OCI-LY7 (cell line): ENCODE measurements around the gene DKK3. TPM values are rescaled to one million over a fixed set of nuclear protein-coding genes. Genes with fewer than 3 reads are reported as not detected.

ENCODE experiments used
- BruUV-seq: library from RNA; stranded (reverse); fragments of 400-500 nt; replicated peaks from 2 replicates; lab custom pipeline; 2021; lab: Mats Ljungman, UMichigan
- CTCF ChIA-PET: fragments of 300-600 bp; sonication (Branson Sonifier 250); formaldehyde crosslinking; loops from one replicate; lab custom pipeline; 2022; ENCODE audit warnings: antibody characterized with exemption; ENCODE audit not compliant: unreplicated experiment; lab: Charles Lee
- POLR2A ChIA-PET: fragments of 300-600 bp; sonication (Branson Sonifier 250); formaldehyde crosslinking; loops from one replicate; lab custom pipeline; 2022; ENCODE audit warnings: antibody characterized with exemption; lab: Charles Lee
- DNase-seq: peaks from one replicate; pipeline ENCODE4 v3.0.0-alpha.2; 2015; ENCODE audit warnings: low spot score
- H2AFZ ChIP-seq: fragments of 200-600 bp; sonication (generic), shearing (Covaris generic); 2 replicates; pipeline ENCODE4 v1.6.1; 2014; ENCODE audit warnings: mild to moderate bottlenecking, antibody characterized with exemption, low read length, moderate library complexity
- H3K27ac ChIP-seq: fragments of 200-600 bp; sonication (generic); 2 replicates; pipeline ENCODE4 v1.5.1; 2014; ENCODE audit warnings: mixed run types, low read depth, mild to moderate bottlenecking, moderate library complexity, low read length, inconsistent platforms; ENCODE audit not compliant: poor library complexity, severe bottlenecking
- H3K36me3 ChIP-seq: fragments of 200-600 bp; sonication (generic); 2 replicates; pipeline ENCODE4 v1.6.1; 2014; ENCODE audit warnings: mild to moderate bottlenecking, antibody characterized with exemption, low read length, moderate library complexity, mixed read lengths; ENCODE audit not compliant: insufficient read depth
- H3K4me1 ChIP-seq: fragments of 200-600 bp; sonication (generic); 2 replicates; pipeline ENCODE4 v1.5.1; 2014; ENCODE audit warnings: mild to moderate bottlenecking, low read length; ENCODE audit not compliant: insufficient read depth, poor library complexity, severe bottlenecking
- H3K4me2 ChIP-seq: fragments of 200-600 bp; sonication (generic); 2 replicates; pipeline ENCODE4 v1.6.1; 2014; ENCODE audit warnings: mild to moderate bottlenecking, low read length
- H3K4me3 ChIP-seq: fragments of 200-600 bp; sonication (generic); 2 replicates; pipeline ENCODE4 v1.5.1; 2014; ENCODE audit warnings: mild to moderate bottlenecking, low read depth, low read length; ENCODE audit not compliant: poor library complexity, severe bottlenecking
- H3K79me2 ChIP-seq: fragments of 200-600 bp; sonication (generic); 2 replicates; pipeline ENCODE4 v1.6.1; 2016; ENCODE audit warnings: low read depth, mild to moderate bottlenecking, low read length, moderate library complexity, mixed read lengths; ENCODE audit not compliant: insufficient read depth
- H3K9me2 ChIP-seq: fragments of 200-600 bp; sonication (generic); 2 replicates; pipeline ENCODE4 v1.6.1; 2016; ENCODE audit warnings: mild to moderate bottlenecking, low read length, mixed read lengths; ENCODE audit not compliant: insufficient read depth
- H3K9me3 ChIP-seq: fragments of 200-600 bp; sonication (generic); 2 replicates; pipeline ENCODE4 v1.6.1; 2014; ENCODE audit warnings: mild to moderate bottlenecking, mixed run types, low read length, mixed read lengths
- H4K20me1 ChIP-seq: fragments of 200-600 bp; sonication (generic); 2 replicates; pipeline ENCODE4 v1.6.1; 2014; ENCODE audit warnings: mild to moderate bottlenecking, antibody characterized with exemption, low read length, moderate library complexity, mixed read lengths; ENCODE audit not compliant: insufficient read depth
- CTCF ChIP-seq: fragments of 200-600 bp; sonication (generic); conservative IDR thresholded peaks from 2 replicates; pipeline ENCODE4 v1.5.1; 2014; ENCODE audit warnings: mild to moderate bottlenecking, antibody characterized with exemption, low read length, moderate library complexity, mixed read lengths
- EZH2phosphoT487 ChIP-seq: fragments of 200-600 bp; sonication (generic); IDR thresholded peaks from 2 replicates; pipeline ENCODE4 v1.6.1; 2018; ENCODE audit warnings: low read depth, borderline replicate concordance, mild to moderate bottlenecking, mixed run types, antibody characterized with exemption, low read length, moderate library complexity, mixed read lengths
- intact Hi-C: fragments of 100-400 bp; cut with micrococcal nuclease; formaldehyde crosslinking; loops from one replicate; pipeline ENCODE4 v1.10.0; 2022; ENCODE audit not compliant: unreplicated experiment
- total RNA-seq, 2 experiments: library from RNA; depleted of rRNA in 1 of 2; stranded (reverse); fragments of >200 nt in 1 of 2; shearing (Covaris generic) in 1 of 2; gene quantifications; 2 replicates each; pipeline ENCODE4 v1.2.3, GENCODE V29; 2014 to 2022

DKK3 gene
- total RNA-seq, 2 experiments from 2014 or later: not detected

DNA sequence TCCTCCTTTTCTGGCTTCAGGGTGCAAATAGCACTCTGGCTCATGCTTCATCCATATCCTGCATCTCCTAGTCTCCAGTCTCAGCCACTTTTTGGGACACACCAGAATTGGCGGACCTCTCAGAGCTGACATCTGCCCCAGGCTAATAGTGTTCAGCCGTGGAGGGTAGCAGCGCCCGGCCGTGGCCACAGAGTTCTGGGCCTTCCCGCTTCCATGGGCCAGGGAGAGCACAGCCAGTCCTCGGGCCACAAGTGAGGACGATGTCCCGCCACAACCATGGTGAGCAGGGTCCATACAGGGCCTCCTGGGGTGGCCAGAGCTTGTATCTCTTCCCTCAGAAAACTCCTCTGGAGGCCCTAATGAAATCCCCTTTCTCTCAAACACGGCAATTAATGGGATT lies 26.0 kb downstream of the DKK3 start:
- no TSS peak for BruUV-seq
- H3K4me2 ChIP-seq: no peak overlapping the region
- no peak overlapping the region for H3K4me3 ChIP-seq
- POLR2A ChIA-PET: no interaction called here
- no peaks in the 10 kb centered on the region for H3K36me3 ChIP-seq
- H3K27ac ChIP-seq: no peak overlapping the region
- intact Hi-C loops: no loop called here
- H3K79me2 ChIP-seq: no peaks in the 10 kb centered on the region
- H2AFZ ChIP-seq: no peak overlapping the region
- H4K20me1 ChIP-seq: no peaks in the 10 kb centered on the region
- CTCF ChIA-PET: no interaction called here
- H3K4me1 ChIP-seq: no peaks in the 10 kb centered on the region
- TF ChIP-seq EZH2phosphoT487: no peak
- no peak for TF ChIP-seq CTCF
- H3K9me2 ChIP-seq: no peaks in the 10 kb centered on the region
- H3K9me3 ChIP-seq: no peaks in the 10 kb centered on the region
- no peak for DNase-seq

DNA sequence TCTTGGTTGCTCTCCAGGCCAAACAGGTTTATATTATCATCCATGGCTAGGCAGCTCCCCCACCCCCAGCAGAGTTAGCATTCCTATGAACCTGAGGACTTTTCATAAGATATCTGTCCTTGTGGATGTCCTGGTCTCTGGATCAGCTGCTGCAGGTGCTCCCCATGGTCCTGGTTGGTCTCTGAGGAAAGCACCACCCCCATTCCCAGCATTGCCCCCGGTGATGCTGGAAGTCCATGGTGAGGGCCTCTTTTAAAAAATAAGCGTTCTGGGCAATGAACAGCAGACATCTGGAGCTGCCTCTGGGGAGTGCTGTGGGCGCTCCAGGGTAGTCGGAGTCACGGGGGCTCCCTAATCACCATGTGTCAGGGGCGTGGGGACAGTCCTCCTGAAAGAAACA lies 26.6 kb downstream of the DKK3 start:
- CTCF ChIA-PET: no interaction called here
- Histone ChIP-seq H4K20me1 (no peaks in the 10 kb centered on the region), H2AFZ (no peak overlapping the region), H3K4me2 (no peak overlapping the region), H3K79me2 (no peaks in the 10 kb centered on the region), H3K4me1 (no peaks in the 10 kb centered on the region), H3K27ac (no peak overlapping the region), H3K4me3 (no peak overlapping the region), H3K9me2 (no peaks in the 10 kb centered on the region), H3K9me3 (no peaks in the 10 kb centered on the region), H3K36me3 (no peaks in the 10 kb centered on the region)
- intact Hi-C loops: no loop called here
- POLR2A ChIA-PET: no interaction called here
- no peak for DNase-seq
- no TSS peak for BruUV-seq
- TF ChIP-seq EZH2phosphoT487 (no peak), CTCF (no peak)

DNA sequence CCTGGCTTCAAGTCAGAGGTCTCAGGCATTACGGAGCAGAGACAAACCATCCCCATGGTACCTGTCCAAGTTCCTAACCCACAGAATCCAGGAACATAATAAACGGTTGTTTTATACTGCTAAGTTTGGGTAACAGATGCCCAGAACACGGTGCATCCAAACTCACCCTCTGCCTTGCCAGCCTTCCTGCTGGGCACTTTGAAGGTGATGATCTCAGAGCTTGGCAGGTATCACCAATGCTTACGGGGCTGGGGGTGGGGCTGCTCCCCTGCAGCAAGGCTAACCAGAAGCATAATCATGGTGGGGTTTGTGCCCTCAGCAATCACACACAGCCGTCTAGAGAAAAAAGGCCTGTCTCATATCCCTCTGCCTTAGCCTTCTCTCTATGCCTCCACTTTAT lies 27.1 kb downstream of the DKK3 start:
- intact Hi-C loops: no loop called here
- Histone ChIP-seq H3K9me3 (no peaks in the 10 kb centered on the region), H3K79me2 (no peaks in the 10 kb centered on the region), H3K4me3 (no peak overlapping the region), H3K27ac (no peak overlapping the region), H4K20me1 (no peaks in the 10 kb centered on the region), H2AFZ (no peak overlapping the region), H3K36me3 (no peaks in the 10 kb centered on the region), H3K9me2 (no peaks in the 10 kb centered on the region), H3K4me2 (no peak overlapping the region), H3K4me1 (no peaks in the 10 kb centered on the region)
- TF ChIP-seq EZH2phosphoT487 (no peak), CTCF (no peak)
- ChIA-PET CTCF (no interaction called here), POLR2A (no interaction called here)
- no TSS peak for BruUV-seq
- no peak for DNase-seq
